Activated CD4-positive, alpha-beta memory T cell treated with anti-CD3 and anti-CD28 coated beads for 36 hours (primary cell): ENCODE measurements around the gene FAM107A. TPM values are rescaled to one million over a fixed set of nuclear protein-coding genes. Genes with fewer than 3 reads are reported as not detected.

ENCODE experiments used
- CTCF ChIA-PET: fragments of 350-600 bp; sonication (Branson Sonifier 250); formaldehyde crosslinking; loops from one replicate; lab custom pipeline; 2021; ENCODE audit warnings: antibody characterized with exemption, inconsistent platforms; lab: Charles Lee
- POLR2A ChIA-PET: fragments of 350-600 bp; sonication (Branson Sonifier 250); formaldehyde crosslinking; loops from one replicate; lab custom pipeline; 2021; ENCODE audit warnings: antibody characterized with exemption; lab: Charles Lee
- DNase-seq: peaks from one replicate; pipeline ENCODE4 v3.0.0-alpha.2; 2020
- H3K27ac Mint-ChIP-seq: one replicate; pipeline ENCODE4 v1.8.0; 2021; ENCODE audit warnings: mixed read lengths
- H3K27me3 Mint-ChIP-seq: one replicate; pipeline ENCODE4 v1.8.0; 2021; ENCODE audit warnings: mixed read lengths
- H3K36me3 Mint-ChIP-seq: one replicate; pipeline ENCODE4 v1.8.0; 2021; ENCODE audit warnings: mixed read lengths
- H3K4me1 Mint-ChIP-seq: one replicate; pipeline ENCODE4 v1.8.0; 2021; ENCODE audit warnings: low read depth, mixed read lengths
- H3K4me3 Mint-ChIP-seq: one replicate; pipeline ENCODE4 v1.8.0; 2021; ENCODE audit warnings: mild to moderate bottlenecking, mixed read lengths
- H3K9me3 Mint-ChIP-seq: one replicate; pipeline ENCODE4 v1.8.0; 2021; ENCODE audit warnings: mixed read lengths
- intact Hi-C: fragments of 100-400 bp; cut with micrococcal nuclease; formaldehyde crosslinking; loops from one replicate; pipeline ENCODE4 v1.15.1; 2023
- total RNA-seq, 2 experiments: library from RNA; stranded (reverse); gene quantifications; one replicate each; pipeline ENCODE4 v1.2.3, GENCODE V29; 2021

The FAM107A gene
- total RNA-seq, 2 experiments from 2014 or later: not detected

- Mint-ChIP-seq H3K4me1 (no peaks in the 10 kb centered on the region), H3K36me3 (no peaks in the 10 kb centered on the region), H3K27ac (no peak overlapping the region), H3K4me3 (no peak overlapping the region), H3K9me3 (no peaks in the 10 kb centered on the region), H3K27me3 (peaks cover 2% of the 10 kb centered on the region)
- intact Hi-C loops: no loop called here
- ChIA-PET POLR2A (no interaction called here), CTCF (interaction anchor here (1.4 to 10.9 kb wide), 2 partner anchors 56 to 68 kb away, joined by 3 to 223 read pairs; no protein-coding TSS in a partner anchor)
- no peak for DNase-seq
Measured at GRCh38 chr3:58574106-58574505, 3.1 kb downstream of the FAM107A start.

- Mint-ChIP-seq H3K4me3 (no peak overlapping the region), H3K9me3 (no peaks in the 10 kb centered on the region), H3K4me1 (peaks cover 3% of the 10 kb centered on the region), H3K27ac (no peak overlapping the region), H3K36me3 (no peaks in the 10 kb centered on the region), H3K27me3 (peaks cover 2% of the 10 kb centered on the region)
- POLR2A ChIA-PET: no interaction called here
- intact Hi-C loops: no loop called here
- CTCF ChIA-PET: interaction anchor here (0.9 to 10.9 kb wide), 2 partner anchors 12 to 57 kb away, joined by 3 to 223 read pairs; no protein-coding TSS in a partner anchor
- no peak for DNase-seq
Measured at GRCh38 chr3:58573640-58574039, 3.6 kb downstream of the FAM107A start.

DNA sequence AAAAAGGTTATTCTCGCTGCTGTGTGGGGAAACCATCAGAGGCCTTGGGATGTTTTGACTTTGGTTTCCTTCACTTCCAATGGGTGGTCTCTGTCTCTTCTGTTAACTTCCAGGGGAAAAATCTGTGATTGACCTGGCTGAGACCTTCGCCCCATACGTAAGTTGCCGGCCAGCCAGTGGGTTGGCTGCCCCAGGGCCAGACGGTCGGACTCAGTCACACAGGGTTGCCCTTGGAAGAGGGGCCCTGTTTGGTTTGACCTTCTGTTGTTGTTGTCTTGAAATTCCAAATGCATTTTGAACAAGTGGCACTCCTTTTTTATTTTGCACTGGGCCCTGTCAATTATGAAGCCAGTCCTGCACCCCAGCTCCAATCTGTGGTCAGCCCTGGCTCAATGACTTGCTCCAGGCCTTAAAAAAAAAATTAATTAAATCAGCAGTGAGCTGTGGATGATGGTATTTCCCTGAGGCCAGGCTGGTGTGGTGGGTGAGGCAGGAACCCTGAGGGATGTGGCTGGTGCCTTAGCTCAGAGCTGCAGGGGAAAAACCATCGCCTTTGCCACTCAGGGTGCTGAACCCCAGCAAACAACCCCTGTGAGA lies 4.5 kb downstream of the FAM107A start:
- Mint-ChIP-seq H3K4me3 (no peak overlapping the region), H3K36me3 (no peaks in the 10 kb centered on the region), H3K4me1 (peaks cover 4% of the 10 kb centered on the region), H3K9me3 (no peaks in the 10 kb centered on the region), H3K27me3 (peaks cover 2% of the 10 kb centered on the region), H3K27ac (no peak overlapping the region)
- intact Hi-C loops: no loop called here
- CTCF ChIA-PET: interaction anchor here (0.7 to 10.9 kb wide), 3 partner anchors 12 to 67 kb away, joined by 3 to 223 read pairs (median 3); no protein-coding TSS in a partner anchor
- POLR2A ChIA-PET: no interaction called here
- no peak for DNase-seq

DNA sequence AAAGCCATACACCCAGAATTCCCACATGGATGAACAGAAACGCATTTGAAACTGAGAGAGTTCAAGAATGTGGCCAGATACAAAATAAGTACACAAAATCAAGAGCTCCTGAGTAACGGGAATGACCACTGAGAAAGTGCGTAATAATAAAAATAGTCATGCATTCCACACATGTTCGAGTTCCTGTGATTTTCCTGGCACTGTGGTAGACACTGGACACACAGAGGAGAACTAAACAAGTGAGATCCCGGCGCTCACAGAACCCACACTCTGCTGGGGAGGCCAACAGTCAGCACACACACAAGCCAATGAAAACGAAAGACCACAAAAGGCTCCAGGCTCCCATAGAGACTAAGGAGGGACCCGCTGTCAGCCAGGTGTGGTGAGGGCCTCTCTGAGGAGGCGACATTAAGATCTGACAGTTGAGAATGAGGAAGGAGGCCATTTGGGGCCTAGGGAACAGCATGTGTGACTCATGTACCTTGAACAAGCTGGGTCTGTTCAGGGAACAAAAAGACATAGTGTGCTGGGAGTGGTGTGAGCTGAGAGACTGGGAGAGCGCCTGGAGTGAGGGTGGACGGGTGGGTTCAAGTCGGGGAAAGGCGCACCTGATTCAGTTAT lies 5.1 kb downstream of the FAM107A start:
- POLR2A ChIA-PET: no interaction called here
- intact Hi-C loops: no loop called here
- CTCF ChIA-PET: interaction anchor here (0.7 to 10.9 kb wide), 3 partner anchors 58 to 1235 kb away, joined by 3 to 223 read pairs (median 3); no protein-coding TSS in a partner anchor
- H3K4me3 Mint-ChIP-seq: no peak overlapping the region
- no peak overlapping the region for H3K27ac Mint-ChIP-seq
- H3K4me1 Mint-ChIP-seq: peaks cover 4% of the 10 kb centered on the region
- H3K36me3 Mint-ChIP-seq: no peaks in the 10 kb centered on the region
- H3K27me3 Mint-ChIP-seq: peaks cover 2% of the 10 kb centered on the region
- DNase-seq: no peak
- no peaks in the 10 kb centered on the region for H3K9me3 Mint-ChIP-seq

GRCh38 chr3:58570851-58571250 lies 6.3 kb downstream of the FAM107A start:
- ChIA-PET POLR2A (no interaction called here), CTCF (interaction anchor here (0.5 to 10.9 kb wide), 5 partner anchors 14 to 59 kb away, joined by 3 to 223 read pairs (median 5); partner anchors contain the start of gene ACOX2)
- Mint-ChIP-seq H3K36me3 (no peaks in the 10 kb centered on the region), H3K27me3 (no peaks in the 10 kb centered on the region), H3K27ac (no peak overlapping the region), H3K9me3 (no peaks in the 10 kb centered on the region), H3K4me1 (peaks cover 4% of the 10 kb centered on the region), H3K4me3 (no peak overlapping the region)
- no peak for DNase-seq
- intact Hi-C loops: no loop called here

DNA sequence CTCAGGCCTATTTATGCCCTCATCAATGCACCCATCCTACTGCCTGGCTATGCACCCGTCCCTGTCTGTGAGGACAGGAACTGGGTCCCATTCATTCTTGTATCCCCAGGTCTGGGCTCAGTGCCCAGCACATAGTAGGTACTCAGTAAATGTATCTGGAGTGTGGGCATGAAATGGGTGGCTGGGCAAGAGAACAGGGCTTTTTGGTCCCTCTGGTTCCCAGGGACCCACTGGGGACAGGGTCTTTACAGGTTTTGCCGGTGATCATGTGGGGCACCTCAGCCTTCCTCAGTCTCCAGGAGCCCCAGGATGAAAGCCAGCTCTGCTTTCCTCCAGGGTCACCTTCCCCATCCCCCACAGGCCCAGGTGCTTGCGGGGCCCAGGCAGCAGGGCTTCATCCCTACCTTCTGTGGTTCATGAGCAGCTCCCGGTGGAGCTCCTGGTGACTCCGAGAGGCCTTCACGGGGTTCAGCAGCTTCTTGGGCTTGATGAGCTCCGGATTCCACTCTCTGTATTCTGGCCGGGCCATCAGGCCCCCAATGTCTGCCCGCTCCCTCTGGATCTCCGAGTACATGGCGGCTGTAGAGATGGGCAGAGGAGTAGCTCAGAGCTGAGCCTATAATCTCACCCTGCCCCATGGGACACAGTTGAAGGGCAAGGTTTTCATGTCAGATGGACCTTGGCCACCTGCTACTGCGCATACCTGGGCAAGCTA lies 7.7 kb downstream of the FAM107A start:
- peaks cover 4% of the 10 kb centered on the region for H3K4me1 Mint-ChIP-seq
- H3K4me3 Mint-ChIP-seq: no peak overlapping the region
- POLR2A ChIA-PET: no interaction called here
- CTCF ChIA-PET: interaction anchor here (0.6 to 10.9 kb wide), 21 partner anchors 9 to 381 kb away, joined by 3 to 223 read pairs (median 4); partner anchors contain the start of genes ACOX2, HTD2, KCTD6 and RPP14
- H3K36me3 Mint-ChIP-seq: no peaks in the 10 kb centered on the region
- no peaks in the 10 kb centered on the region for H3K9me3 Mint-ChIP-seq
- DNase-seq: no peak
- no peak overlapping the region for H3K27ac Mint-ChIP-seq
- H3K27me3 Mint-ChIP-seq: no peaks in the 10 kb centered on the region
- intact Hi-C loops: loop anchor here (2.0 kb wide), 1 partner anchor 15 kb away; no protein-coding TSS in a partner anchor

GRCh38 chr3:58568572-58569286 lies 8.5 kb downstream of the FAM107A start:
- no peaks in the 10 kb centered on the region for H3K9me3 Mint-ChIP-seq
- H3K36me3 Mint-ChIP-seq: no peaks in the 10 kb centered on the region
- no peak overlapping the region for H3K27ac Mint-ChIP-seq
- POLR2A ChIA-PET: no interaction called here
- no peak overlapping the region for H3K4me3 Mint-ChIP-seq
- H3K27me3 Mint-ChIP-seq: no peaks in the 10 kb centered on the region
- intact Hi-C loops: loop anchor here (1.0 to 2.0 kb wide), 2 partner anchors 16 to 62 kb away; no protein-coding TSS in a partner anchor
- CTCF ChIA-PET: interaction anchor here (0.6 to 10.9 kb wide), 23 partner anchors 8 to 490 kb away, joined by 3 to 223 read pairs (median 4); partner anchors contain the start of genes HTD2, KCTD6 and RPP14
- peak; percentile 86 for DNase-seq
- peaks cover 4% of the 10 kb centered on the region for H3K4me1 Mint-ChIP-seq

- ChIA-PET POLR2A (no interaction called here), CTCF (interaction anchor here (0.6 to 10.9 kb wide), 7 partner anchors 18 to 380 kb away, joined by 3 to 223 read pairs (median 6); no protein-coding TSS in a partner anchor)
- Mint-ChIP-seq H3K27ac (no peak overlapping the region), H3K4me3 (no peak overlapping the region), H3K9me3 (no peaks in the 10 kb centered on the region), H3K4me1 (peaks cover 4% of the 10 kb centered on the region), H3K36me3 (no peaks in the 10 kb centered on the region), H3K27me3 (no peaks in the 10 kb centered on the region)
- intact Hi-C loops: no loop called here
- no peak for DNase-seq
Measured at GRCh38 chr3:58567251-58567515, 10.0 kb downstream of the FAM107A start.

- H3K4me3 Mint-ChIP-seq: no peak overlapping the region
- POLR2A ChIA-PET: no interaction called here
- H3K9me3 Mint-ChIP-seq: no peaks in the 10 kb centered on the region
- DNase-seq: no peak
- intact Hi-C loops: no loop called here
- CTCF ChIA-PET: interaction anchor here (0.6 to 10.9 kb wide), 7 partner anchors 18 to 379 kb away, joined by 3 to 223 read pairs (median 6); no protein-coding TSS in a partner anchor
- no peaks in the 10 kb centered on the region for H3K27me3 Mint-ChIP-seq
- no peak overlapping the region for H3K27ac Mint-ChIP-seq
- peaks cover 4% of the 10 kb centered on the region for H3K4me1 Mint-ChIP-seq
- H3K36me3 Mint-ChIP-seq: no peaks in the 10 kb centered on the region
Measured at GRCh38 chr3:58566398-58567250, 10.6 kb downstream of the FAM107A start.

DNA sequence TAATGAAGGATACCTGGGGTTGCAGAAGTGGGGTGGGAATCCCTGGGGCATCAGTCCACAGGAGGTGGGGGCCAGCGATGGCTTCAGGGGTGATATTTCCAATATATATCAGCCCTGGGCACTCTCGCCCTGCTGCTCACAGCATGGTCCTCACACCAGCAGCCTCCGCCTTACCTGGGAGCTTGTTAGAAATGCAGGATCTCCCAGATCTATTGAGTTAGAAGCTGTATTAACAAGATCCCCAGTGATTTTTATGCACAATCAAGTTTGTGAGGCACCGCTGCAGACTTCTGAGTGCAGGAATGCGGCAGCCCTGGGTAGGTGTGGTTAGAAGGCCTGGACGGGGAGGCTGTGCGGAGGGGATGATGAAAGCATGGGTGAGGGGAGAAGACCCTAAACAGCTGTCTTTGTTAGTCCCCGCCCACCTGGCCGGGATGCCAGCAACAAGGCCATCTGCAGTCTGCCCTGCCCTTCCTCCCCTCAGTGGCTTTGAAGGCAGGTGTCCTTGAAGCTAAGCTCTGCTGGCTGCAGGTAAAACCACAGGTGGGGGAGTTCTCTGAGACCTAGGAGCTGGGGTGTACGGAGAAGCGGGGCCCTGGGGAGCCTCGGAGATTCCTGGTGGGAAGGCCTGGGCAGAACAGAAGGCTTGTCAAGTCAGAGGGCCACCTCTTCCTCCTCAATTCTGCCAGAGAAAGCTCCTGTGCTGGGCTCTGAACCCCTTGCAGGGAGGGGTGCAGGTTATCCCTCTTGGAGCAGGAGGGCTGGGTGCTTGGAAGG lies 11.4 kb downstream of the FAM107A start:
- CTCF ChIA-PET: interaction anchor here (1.0 to 10.9 kb wide), 3 partner anchors 20 to 102 kb away, joined by 3 to 223 read pairs (median 4); no protein-coding TSS in a partner anchor
- Mint-ChIP-seq H3K36me3 (no peaks in the 10 kb centered on the region), H3K4me1 (peaks cover 4% of the 10 kb centered on the region), H3K4me3 (no peak overlapping the region), H3K27me3 (no peaks in the 10 kb centered on the region), H3K27ac (no peak overlapping the region), H3K9me3 (no peaks in the 10 kb centered on the region)
- POLR2A ChIA-PET: no interaction called here
- no peak for DNase-seq
- intact Hi-C loops: no loop called here
